GM18519 (cell line): ENCODE results near the gene NEO1.

Experiments
- ATAC-seq: cut with Tn5 transposase; IDR thresholded peaks from one replicate; pipeline ENCODE4 v1.9.1; 2021; ENCODE audit warnings: mild to moderate bottlenecking, moderate library complexity; ENCODE audit not compliant: unreplicated experiment, low FRiP score

NEO1 gene

GRCh38 chr15:73344056-73344455 is 291.8 kb downstream of the NEO1 start:
- no peak for ATAC-seq

- no peak for ATAC-seq
These were observed 293.4 kb downstream of the NEO1 start for GRCh38 chr15:73345658-73346057.

GRCh38 chr15:73346735-73347312 is 294.6 kb downstream of the NEO1 start:
- ATAC-seq: no peak

GRCh38 chr15:73349191-73349590 is 296.9 kb downstream of the NEO1 start:
- no peak for ATAC-seq

GRCh38 chr15:73352082-73352481 is 299.8 kb downstream of the NEO1 start:
- ATAC-seq: no peak

GRCh38 chr15:73353734-73354133 is 301.5 kb downstream of the NEO1 start:
- no peak for ATAC-seq

- no peak for ATAC-seq
These were observed 302.0 kb downstream of the NEO1 start for GRCh38 chr15:73354241-73354640.
